ENCODE results near the gene WNT5A.

The WNT5A gene

GRCh38 chr3:55481744-55482495 is 5.2 kb downstream of the WNT5A start:
- no peak for DNase-seq (ENCODE audit: low read depth)

DNA sequence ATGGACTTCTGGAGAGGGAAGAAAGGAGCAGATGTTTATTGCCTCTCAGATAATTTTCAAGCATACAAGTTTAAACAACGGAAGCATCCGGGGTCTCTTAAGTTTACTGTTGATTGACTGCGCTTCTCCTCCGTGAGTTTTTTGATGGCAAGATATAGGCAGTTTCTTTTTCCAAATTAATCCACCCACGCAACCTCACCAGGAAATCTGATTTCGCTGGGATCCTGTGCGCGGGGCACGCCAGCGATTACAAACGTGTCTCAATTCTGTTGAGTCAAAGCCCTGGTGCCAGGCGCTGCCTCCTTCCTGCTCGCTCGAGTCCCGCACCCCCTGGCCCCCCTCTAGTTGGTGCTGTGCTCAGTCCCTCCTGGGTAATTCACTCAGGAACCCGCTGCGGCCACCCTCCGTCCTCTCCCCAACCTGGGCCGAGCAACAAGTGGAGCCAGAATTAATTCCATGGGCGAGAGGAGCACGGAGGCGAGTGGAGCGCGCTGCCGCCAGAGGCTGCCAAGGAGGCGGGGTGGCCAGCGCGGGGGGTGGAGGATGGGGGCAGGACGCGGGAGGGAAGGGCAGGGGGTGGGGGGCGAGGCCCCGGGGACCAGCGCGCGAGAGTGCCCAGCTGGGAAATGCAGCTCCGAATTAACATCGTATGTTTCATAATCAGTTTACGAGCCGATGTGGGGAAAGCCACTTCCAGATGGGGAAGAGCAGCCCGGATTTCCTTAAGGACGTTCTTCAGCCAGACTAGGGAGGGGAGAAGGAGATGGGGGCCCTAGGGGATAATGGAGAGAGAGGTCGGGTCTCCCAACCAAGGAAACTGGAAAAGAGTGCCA is 6.0 kb downstream of the WNT5A start:
- DNase-seq (ENCODE audit: low read depth): no peak

- no peak for DNase-seq (ENCODE audit: low read depth)
These were observed 9.5 kb downstream of the WNT5A start for GRCh38 chr3:55477306-55478303.

- DNase-seq (ENCODE audit: low read depth): no peak
These were observed 10.6 kb downstream of the WNT5A start for GRCh38 chr3:55476515-55476914.

- no peak for DNase-seq (ENCODE audit: low read depth)
These were observed 12.9 kb downstream of the WNT5A start for GRCh38 chr3:55474213-55474632.

DNA sequence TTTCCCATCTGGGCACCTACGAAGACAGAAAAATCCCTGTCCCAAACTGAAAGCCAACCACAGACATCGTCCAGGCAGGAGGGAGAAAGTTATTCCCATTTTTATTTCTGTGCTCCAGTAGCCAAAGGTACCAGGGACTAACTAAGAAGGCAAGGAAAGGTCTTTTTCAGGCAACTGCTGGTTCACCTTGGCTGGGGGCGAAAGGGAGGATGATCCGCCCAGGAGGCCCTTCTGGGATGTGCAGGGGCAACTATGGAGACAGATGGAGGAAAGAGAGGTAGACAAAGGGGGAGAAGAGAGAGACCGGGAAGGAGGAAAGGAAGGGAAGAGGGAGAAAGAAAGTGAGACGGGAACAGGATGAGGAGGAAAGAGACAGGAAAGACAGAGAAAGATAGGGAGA is 13.3 kb downstream of the WNT5A start:
- DNase-seq (ENCODE audit: low read depth): no peak

DNA sequence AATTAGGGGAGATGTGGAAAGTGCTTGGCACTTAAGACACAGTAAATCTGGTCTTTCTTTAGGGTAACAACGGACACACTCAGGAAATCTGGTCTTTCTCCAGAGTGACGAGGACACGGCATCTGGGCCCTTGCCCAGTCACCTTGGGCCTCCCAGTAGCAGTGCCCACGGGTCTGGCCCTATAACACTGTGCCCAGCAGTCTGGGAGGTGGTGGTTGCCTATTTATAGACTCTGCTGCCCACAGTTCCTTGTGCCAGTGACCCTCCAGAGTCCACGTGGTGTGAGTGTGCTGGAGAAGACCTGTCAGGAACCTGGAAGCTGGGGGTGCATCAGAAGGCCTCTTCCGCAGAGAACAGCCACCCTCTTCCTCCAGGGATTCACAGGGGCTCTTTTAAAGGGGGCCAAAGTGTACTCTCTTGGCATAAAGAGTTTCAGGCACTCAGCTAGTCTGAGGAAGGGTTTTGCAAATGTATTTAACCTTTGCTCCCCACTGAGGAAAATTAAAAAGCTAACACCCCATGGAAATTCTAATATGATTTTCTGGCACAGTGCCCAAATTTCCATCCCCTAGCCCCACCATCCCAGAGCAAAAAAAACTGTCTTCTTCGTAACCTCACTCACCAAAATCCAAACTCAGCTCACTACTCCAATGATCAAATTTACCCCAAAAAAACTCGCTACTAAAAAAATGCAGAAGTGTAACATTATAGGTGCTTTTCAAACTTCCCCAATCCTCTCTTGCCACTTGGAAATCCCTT is 15.4 kb downstream of the WNT5A start:
- no peak for DNase-seq (ENCODE audit: low read depth)

- no peak for DNase-seq (ENCODE audit: low read depth)
These were observed 16.0 kb downstream of the WNT5A start for GRCh38 chr3:55471084-55471483.

DNA sequence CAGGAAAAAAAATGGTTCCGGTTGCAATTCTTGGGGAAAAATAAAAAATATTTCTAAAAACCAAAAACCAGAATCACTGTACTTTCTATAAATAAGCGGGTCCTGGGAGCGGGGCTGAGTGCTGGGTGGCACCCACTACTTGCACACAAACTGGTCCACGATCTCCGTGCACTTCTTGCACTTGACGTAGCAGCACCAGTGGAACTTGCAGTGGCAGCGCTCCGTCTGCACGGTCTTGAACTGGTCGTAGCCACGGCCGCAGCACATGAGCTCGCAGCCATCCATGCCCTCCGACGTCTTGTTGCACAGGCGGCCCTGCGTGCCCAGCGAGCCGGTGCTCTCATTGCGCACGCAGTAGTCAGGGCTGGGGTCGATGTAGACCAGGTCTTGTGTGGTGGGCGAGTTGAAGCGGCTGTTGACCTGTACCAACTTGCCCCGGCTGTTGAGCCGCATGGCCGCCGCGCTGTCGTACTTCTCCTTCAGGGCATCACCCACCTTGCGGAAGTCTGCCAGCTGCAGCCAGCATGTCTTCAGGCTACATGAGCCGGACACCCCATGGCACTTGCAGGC is 17.1 kb downstream of the WNT5A start:
- DNase-seq (ENCODE audit: low read depth): no peak

GRCh38 chr3:55468251-55468650 is 18.9 kb downstream of the WNT5A start:
- DNase-seq (ENCODE audit: low read depth): no peak

DNA sequence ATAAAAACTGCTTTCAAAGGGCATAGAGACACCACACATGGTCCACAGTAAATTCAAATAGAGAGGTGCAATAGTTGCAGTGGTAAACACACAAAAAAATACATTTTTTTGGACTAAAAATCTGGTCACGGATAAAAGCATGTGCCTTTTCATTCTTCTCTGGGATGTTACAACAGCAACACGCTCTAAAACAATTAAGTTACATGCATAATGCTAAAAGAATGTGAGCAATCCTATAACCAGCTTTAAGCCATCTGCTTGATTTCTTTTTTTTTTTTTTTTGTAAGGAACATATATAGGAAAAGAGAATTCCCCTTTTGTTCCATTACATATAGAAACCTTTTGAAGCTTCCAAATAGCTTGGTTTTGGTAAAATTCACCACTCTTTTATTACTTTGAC is 20.0 kb downstream of the WNT5A start:
- DNase-seq (ENCODE audit: low read depth): no peak

- DNase-seq (ENCODE audit: low read depth): no peak
These were observed 20.6 kb downstream of the WNT5A start for GRCh38 chr3:55466526-55466925.

DNA sequence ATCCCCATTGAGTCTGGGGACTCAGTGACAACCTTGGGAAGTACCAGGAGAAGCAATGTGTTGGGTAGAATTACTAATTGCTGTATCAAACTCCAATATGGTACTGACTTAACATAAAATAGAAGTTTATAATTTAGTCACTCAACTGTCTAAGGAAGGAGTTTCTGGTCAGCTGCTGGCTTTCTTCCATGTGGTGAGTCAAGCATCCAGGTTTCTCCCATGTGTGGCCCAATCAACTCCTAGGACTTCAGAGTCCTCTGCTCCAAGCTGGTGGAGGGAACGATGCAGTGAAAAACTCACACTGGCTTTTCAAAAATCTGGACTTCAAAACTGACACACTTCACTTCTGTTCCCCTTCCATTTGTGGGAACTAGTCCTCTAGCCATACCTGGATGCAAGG is 25.2 kb downstream of the WNT5A start:
- no peak for DNase-seq (ENCODE audit: low read depth)

- DNase-seq (ENCODE audit: low read depth): no peak
These were observed 27.3 kb downstream of the WNT5A start for GRCh38 chr3:55459838-55460237.

- no peak for DNase-seq (ENCODE audit: low read depth)
These were observed 28.8 kb downstream of the WNT5A start for GRCh38 chr3:55458181-55458790.

GRCh38 chr3:55455915-55456314 is 31.2 kb downstream of the WNT5A start:
- no peak for DNase-seq (ENCODE audit: low read depth)

DNA sequence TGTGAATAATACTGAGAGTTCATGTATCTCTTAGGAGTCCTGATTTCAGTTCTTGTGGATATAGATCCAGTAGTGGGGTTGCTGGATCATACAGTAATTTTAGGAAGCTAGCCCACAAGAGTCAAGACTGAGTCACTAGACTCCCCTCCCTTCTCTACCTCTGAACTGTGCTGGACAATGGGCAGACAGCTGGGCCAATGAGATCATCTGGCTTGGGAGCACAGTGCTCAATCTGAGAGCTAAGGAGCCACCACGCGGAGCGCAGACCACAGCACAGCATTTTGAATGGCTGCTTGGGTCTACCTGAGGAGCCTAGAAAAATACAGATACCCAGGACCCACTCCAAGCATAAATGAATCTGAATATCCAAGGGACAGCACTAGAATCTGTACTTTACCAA is 32.5 kb downstream of the WNT5A start:
- no peak for DNase-seq (ENCODE audit: low read depth)

DNA sequence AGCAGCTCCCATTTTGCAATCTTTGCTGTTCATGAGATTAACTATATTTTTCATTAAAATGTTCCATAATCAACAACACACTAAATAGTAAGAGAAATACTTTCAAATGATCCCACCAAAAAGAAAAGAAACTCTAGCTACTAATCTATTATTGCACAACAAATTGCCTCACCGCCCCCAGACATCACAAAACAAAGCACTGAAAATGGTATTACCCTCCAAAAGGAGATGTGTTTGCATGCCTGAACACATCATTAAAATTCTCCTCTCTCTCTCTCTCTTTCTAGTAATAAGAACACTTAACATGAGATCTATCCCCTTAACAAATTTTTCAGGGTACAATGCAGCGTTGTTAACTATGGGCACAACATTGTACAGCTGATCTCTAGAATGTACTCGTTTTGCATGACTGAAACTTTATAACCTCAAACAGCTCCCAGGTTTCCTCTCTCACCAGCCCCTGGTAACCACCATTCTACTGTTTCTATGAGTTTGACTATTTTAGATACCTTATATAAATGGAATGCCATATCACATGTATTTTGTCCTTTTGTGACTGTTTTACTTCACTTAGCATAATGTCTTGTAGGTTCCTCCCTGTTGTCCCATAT is 33.1 kb downstream of the WNT5A start:
- DNase-seq (ENCODE audit: low read depth): no peak

DNA sequence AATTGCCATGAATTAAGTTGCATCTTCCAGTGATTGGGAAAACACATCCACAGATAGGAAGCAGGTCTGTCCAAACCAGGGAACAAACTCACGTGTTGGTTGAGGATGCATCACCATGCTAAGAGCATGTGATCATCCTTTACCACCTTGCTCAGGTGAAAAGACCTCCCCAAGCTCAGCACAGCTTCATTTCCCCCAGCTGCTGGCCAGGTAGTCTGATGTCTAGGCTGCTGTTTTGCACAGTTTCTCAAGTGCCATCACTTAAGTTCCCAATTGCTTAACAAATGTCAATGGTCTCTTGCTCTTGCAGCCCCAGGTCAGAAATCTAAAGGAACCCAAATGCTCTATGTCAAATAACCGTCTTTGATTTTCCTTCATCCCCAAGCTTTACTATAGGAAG is 34.2 kb downstream of the WNT5A start:
- DNase-seq (ENCODE audit: low read depth): no peak

DNA sequence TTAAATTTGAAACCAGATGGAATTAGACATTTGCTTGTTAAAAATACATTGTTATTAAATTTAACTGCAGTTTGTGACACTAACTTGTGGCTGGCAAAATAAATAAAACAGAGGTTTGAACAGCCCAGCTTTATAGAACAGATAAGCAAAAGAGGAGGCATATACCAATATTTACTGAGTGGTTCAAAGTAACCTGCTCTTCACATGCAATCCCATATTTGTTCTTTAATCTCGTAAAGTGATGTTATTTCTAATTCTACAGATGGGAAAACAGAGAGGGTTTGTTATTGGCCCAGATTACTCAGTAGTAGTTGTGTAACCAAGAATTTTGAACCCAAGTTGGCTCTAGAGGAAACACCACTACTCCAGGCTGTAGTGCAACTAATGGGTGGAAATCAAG is 37.6 kb downstream of the WNT5A start:
- DNase-seq (ENCODE audit: low read depth): no peak

All from stimulated activated CD8-positive, alpha-beta memory T cell treated with anti-CD3 and anti-CD28 coated beads, Interleukin-15, amount 100 ng/mL, for 1 hour (primary cell).